ENCODE measurements around the gene HMGCLL1.

DNA sequence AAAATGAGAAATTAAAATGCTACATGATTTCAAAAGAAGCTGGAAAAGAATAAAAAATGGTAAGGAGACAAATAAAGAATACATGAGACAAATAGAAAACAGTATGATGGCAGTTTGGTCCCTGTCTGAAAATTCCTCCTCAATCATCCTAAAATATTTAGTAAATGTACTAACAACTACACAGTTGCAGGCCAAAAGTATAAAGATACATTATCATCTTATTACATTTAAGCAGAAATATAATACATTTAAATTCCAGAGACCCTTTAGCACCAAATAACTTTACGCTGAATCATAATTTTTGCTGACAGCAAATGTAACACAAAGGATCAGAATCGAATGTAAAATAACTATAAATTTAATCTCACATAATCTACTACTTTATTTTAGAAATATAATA, 4.4 kb downstream of the HMGCLL1 start:
- TF ChIP-seq CTCF (IDR thresholded peaks at IDR 0.05), result no peak
- TF ChIP-seq POLR2A (IDR thresholded peaks at IDR 0.05), result no peak
